GM19463 (cell line): ENCODE results near the gene ITGB7.

Source experiments
- ATAC-seq: cut with Tn5 transposase; IDR thresholded peaks from one replicate; pipeline ENCODE4 v1.9.1; 2021; ENCODE audit warnings: mild to moderate bottlenecking, moderate library complexity; ENCODE audit not compliant: unreplicated experiment

ITGB7 gene, protein sequence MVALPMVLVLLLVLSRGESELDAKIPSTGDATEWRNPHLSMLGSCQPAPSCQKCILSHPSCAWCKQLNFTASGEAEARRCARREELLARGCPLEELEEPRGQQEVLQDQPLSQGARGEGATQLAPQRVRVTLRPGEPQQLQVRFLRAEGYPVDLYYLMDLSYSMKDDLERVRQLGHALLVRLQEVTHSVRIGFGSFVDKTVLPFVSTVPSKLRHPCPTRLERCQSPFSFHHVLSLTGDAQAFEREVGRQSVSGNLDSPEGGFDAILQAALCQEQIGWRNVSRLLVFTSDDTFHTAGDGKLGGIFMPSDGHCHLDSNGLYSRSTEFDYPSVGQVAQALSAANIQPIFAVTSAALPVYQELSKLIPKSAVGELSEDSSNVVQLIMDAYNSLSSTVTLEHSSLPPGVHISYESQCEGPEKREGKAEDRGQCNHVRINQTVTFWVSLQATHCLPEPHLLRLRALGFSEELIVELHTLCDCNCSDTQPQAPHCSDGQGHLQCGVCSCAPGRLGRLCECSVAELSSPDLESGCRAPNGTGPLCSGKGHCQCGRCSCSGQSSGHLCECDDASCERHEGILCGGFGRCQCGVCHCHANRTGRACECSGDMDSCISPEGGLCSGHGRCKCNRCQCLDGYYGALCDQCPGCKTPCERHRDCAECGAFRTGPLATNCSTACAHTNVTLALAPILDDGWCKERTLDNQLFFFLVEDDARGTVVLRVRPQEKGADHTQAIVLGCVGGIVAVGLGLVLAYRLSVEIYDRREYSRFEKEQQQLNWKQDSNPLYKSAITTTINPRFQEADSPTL

GRCh38 chr12:53207042-53207441 is at the start of gene ITGB7:
Gene ITGB7, minus strand, starts transcription at chr12:53207251. Its CDS starts 6,808 bp downstream, at chr12:53200443.
- ATAC-seq: peak; percentile 50

DNA sequence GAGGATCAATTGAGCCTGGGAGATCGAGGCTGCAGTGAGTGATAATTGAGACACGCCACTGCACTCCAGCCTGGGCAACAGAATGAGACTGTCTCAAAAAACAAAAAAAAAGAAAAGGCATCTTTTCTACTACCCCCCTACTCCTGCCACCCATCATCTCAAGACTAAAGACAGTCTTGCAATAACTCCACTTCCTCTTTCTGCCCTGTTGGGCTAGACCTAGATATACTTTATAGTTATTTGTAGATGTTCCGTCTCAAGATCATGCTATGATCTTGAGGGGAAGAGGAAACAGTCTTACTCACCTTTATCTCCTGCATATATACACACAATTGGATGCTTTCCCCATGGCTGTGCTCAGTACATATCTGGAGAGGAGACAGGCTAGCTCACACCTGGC is 48.9 kb upstream of the ITGB7 start:
- ATAC-seq: no peak

- no peak for ATAC-seq
Measured at GRCh38 chr12:53254816-53255545, 47.9 kb upstream of the ITGB7 start.

DNA sequence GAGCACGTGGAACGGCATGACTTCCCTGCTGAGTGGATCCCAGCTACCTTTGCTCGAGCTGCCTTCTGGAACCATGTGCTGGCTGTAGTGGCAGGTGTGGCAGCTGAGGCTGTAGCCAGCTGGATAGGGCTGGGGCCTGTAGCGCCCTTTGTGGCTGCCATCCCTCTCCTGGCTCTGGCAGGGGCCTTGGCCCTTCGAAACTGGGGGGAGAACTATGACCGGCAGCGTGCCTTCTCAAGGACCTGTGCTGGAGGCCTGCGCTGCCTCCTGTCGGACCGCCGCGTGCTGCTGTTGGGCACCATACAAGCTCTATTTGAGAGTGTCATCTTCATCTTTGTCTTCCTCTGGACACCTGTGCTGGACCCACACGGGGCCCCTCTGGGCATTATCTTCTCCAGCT is 46.2 kb upstream of the ITGB7 start:
- ATAC-seq: no peak

DNA sequence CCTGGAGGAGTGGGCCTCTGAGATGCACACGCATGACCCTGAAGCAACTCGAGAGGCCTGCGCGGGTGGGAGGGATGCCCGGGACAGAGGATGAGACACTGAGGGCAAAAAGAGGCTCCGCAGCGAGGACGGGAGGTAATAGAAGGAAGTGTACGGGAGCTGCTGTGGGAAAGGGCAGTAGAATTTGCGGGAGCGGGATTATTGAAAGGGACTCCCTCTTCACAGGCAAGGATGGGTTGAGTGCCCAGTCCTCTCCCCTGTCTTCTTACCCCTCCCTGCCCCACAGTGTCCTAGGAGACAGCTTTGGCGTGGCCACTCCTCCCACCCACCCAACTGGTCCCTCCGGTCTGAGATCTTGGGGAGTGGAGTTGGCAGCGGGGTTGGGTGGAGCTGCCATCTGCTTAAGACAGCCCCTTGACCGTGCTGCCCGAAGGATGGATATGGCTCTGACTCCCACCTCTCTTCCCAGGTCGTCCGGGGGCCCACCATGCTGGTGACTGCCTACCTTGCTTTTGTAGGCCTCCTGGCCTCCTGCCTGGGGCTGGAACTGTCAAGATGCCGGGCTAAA is 45.4 kb upstream of the ITGB7 start:
- ATAC-seq: no peak

DNA sequence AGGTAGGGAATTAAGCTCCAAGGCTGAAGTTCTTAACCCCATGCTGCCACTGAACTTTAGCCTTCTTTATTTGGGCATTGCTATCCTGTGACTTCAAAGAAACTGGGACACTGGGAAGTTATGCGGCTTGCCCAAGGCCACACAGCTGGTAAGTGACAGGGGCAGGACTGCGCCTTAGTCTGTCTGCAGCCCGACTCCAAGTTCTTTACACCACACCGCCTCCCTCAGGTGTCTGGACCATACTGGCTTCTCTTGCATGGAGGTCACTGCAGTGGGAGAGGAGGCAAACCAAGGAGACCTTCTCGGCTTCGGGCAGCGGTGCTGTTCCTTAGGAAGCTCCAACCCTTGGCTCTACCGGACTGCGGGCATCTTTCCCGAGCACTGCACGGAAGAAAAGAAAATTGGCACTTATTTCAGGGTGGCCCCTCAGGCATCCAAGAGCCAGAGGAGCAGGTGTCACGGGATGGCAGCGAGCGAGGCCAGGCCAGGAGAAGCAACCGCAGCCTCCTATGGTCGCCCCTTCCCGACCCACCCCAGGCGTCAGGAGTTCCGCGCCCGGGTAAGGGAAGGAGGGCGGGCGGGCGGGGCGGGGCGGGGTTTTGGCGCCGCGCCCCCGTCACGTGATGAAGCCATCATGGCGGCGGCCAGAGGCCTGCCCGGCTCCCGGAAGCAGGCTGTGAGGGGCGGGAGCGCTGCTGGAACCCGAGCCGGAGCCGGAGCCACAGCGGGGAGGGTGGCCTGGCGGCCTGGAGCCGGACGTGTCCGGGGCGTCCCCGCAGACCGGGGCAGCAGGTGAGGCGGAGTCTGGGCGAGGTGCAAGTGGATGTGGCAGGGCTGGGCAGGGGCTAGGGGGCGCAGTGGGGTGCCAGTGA is 44.7 kb upstream of the ITGB7 start:
- ATAC-seq: peak; percentile 81

DNA sequence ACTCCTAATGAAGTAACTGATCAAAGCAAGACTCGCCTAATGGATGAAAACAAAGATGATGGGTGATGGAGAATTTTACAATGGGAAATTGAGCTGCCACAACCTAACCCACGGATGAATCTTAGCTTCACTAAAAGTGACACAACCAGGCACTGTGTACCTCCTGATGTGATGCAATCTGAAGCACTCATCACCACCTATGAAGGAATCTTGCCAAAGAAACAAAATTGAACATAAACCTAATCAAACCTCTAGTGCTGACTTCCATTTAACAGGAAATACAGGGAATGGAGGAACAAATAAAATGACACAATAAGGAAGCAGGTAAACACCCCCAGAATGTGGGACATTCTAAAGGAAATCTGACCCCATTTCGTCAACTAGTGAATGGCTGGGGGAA is 38.2 kb upstream of the ITGB7 start:
- no peak for ATAC-seq

DNA sequence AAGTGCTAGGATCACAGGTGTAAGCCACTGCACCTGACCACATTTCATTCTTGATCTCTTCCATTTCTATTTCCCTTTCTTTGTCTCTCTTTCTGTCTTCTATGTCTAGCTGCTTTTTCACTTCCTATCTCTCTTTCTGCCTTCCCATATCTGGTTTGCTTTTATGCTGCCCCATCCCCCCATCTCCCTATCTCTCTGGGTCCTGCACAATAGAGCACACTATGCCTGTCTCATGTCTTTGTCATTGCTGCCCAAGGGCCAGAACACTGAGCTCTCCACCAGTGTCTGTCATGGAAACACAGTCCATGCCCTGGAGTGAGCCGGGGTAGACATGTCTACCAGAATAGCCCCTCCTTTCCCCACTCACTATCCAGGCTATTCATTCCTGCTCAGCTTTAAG is 37.3 kb upstream of the ITGB7 start:
- ATAC-seq: no peak

- ATAC-seq: no peak
Measured at GRCh38 chr12:53241623-53242412, 34.8 kb upstream of the ITGB7 start.

- no peak for ATAC-seq
Measured at GRCh38 chr12:53239643-53240258, 32.7 kb upstream of the ITGB7 start.

- no peak for ATAC-seq
Measured at GRCh38 chr12:53236443-53237111, 29.5 kb upstream of the ITGB7 start.

DNA sequence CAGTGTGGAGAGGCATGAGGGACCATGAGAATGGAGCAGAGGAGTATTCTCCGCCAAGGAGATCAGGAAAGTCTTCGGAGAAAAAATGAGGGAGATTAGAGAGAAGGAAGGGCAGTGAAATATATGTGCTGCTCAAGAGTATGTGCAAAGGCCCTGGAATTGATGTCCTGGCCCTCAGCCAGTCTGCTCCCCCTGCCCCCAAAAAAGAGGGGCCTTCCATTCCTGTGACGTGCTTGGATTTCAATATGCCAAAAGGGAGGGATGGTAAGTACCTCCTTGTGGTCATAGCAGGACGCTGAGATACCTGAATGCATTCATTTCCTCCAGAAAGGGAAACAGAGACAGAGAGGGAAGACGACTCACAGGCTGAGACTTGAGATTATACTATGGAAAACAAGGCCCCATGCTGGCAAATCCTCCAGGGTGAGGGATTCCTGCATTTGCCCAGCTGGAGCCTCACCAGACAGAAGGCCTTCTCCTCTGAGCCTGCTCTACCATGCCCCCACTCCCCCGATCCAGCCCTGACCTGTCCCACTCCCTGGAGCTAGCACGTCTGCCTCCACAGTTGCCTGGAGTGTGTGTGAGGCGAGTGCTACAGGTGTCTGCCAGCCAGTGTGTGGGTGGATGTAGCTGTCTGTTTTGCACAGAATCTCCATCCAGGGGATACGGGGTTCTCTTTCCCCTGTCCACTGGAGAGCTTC is 28.8 kb upstream of the ITGB7 start:
- no peak for ATAC-seq

GRCh38 chr12:53235164-53235563 is 28.1 kb upstream of the ITGB7 start:
- ATAC-seq: no peak

DNA sequence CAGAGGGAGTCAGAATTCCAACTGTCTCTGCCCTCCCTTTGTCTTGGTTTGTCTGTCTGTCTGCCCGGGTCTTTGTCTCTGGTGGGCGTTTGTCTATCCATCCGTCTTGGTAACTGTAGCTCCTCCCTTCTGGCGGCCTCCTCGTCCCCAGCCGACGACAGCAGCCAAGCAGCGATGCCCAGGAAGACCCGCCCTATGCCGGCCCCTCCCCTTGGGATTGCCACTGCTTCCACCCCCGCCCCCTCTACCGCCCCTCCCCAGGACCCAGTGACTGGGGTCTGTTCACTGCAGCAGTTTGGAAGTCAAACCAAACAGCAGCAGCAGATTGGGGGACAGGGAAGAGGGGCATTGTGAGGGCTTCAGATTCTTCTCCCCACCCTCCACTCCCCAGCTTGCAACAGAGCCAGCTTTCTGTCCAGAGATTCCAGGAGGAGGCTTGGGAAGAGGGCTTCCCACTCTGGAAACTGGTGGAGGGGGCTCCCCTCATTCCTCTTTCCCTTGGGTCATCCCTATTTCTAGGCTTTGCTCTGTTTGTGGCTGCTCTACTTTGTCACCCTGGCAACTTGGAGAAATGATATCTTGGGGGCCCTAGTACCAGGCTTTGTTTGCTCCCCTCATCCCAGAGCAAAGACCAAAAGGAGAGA is 27.3 kb upstream of the ITGB7 start:
- ATAC-seq: no peak

- ATAC-seq: no peak
Measured at GRCh38 chr12:53233671-53234121, 26.6 kb upstream of the ITGB7 start.

- ATAC-seq: no peak
Measured at GRCh38 chr12:53232646-53233461, 25.8 kb upstream of the ITGB7 start.
